ENCODE measurements around the gene IER3. TPM values are rescaled to one million over a fixed set of nuclear protein-coding genes. Genes with fewer than 3 reads are reported as not detected.
A peak's percentile ranks its signal among the peaks of the same experiment; 100 is the strongest.

IER3 gene
- total and polyA plus RNA-seq, 2 of the 13 experiments (the other 11 are each of a cell fraction or from before 2014, with no cell fraction given), result 51.1 to 131 TPM

- TF ChIP-seq, protein P1, sequence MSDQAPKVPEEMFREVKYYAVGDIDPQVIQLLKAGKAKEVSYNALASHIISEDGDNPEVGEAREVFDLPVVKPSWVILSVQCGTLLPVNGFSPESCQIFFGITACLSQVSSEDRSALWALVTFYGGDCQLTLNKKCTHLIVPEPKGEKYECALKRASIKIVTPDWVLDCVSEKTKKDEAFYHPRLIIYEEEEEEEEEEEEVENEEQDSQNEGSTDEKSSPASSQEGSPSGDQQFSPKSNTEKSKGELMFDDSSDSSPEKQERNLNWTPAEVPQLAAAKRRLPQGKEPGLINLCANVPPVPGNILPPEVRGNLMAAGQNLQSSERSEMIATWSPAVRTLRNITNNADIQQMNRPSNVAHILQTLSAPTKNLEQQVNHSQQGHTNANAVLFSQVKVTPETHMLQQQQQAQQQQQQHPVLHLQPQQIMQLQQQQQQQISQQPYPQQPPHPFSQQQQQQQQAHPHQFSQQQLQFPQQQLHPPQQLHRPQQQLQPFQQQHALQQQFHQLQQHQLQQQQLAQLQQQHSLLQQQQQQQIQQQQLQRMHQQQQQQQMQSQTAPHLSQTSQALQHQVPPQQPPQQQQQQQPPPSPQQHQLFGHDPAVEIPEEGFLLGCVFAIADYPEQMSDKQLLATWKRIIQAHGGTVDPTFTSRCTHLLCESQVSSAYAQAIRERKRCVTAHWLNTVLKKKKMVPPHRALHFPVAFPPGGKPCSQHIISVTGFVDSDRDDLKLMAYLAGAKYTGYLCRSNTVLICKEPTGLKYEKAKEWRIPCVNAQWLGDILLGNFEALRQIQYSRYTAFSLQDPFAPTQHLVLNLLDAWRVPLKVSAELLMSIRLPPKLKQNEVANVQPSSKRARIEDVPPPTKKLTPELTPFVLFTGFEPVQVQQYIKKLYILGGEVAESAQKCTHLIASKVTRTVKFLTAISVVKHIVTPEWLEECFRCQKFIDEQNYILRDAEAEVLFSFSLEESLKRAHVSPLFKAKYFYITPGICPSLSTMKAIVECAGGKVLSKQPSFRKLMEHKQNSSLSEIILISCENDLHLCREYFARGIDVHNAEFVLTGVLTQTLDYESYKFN (CRISPR knock-in tag; conservative IDR thresholded peaks at IDR 0.05), result peak; percentile 78
- TF ChIP-seq XRCC5 (optimal IDR thresholded peaks at IDR 0.05; ENCODE audit: low read length), result peak; percentile 68
- TF ChIP-seq, protein P2, sequence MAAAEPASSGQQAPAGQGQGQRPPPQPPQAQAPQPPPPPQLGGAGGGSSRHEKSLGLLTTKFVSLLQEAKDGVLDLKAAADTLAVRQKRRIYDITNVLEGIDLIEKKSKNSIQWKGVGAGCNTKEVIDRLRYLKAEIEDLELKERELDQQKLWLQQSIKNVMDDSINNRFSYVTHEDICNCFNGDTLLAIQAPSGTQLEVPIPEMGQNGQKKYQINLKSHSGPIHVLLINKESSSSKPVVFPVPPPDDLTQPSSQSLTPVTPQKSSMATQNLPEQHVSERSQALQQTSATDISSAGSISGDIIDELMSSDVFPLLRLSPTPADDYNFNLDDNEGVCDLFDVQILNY (CRISPR knock-in tag; conservative IDR thresholded peaks at IDR 0.05), result 0 out of 2 replicates have a peak, but pooled peaks have one; percentile 46
- peak; percentile 92; the same call in 1 of the 2 replicates for TF ChIP-seq ZNF326 (CRISPR knock-in tag; IDR thresholded peaks at IDR 0.05; ENCODE audit: borderline replicate concordance)
- TF ChIP-seq PAWR (CRISPR knock-in tag; IDR thresholded peaks at IDR 0.05; ENCODE audit: borderline replicate concordance), result no peak; the same call in 1 of the 2 replicates
- peak; percentile 92 for TF ChIP-seq ZNF883 (CRISPR knock-in tag; IDR thresholded peaks at IDR 0.05; ENCODE audit: not compliant biosample characterization)
- TF ChIP-seq, protein P3, sequence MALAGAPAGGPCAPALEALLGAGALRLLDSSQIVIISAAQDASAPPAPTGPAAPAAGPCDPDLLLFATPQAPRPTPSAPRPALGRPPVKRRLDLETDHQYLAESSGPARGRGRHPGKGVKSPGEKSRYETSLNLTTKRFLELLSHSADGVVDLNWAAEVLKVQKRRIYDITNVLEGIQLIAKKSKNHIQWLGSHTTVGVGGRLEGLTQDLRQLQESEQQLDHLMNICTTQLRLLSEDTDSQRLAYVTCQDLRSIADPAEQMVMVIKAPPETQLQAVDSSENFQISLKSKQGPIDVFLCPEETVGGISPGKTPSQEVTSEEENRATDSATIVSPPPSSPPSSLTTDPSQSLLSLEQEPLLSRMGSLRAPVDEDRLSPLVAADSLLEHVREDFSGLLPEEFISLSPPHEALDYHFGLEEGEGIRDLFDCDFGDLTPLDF (CRISPR knock-in tag; IDR thresholded peaks at IDR 0.05), result peak; percentile 80; the same call in 1 of the 2 replicates
- TF ChIP-seq ELF3 (CRISPR knock-in tag; IDR thresholded peaks at IDR 0.05), result peak; percentile 66
- TF ChIP-seq CC2D1A (CRISPR knock-in tag; IDR thresholded peaks at IDR 0.05), result no peak; the same call in 1 of the 2 replicates
- TF ChIP-seq, protein P4, sequence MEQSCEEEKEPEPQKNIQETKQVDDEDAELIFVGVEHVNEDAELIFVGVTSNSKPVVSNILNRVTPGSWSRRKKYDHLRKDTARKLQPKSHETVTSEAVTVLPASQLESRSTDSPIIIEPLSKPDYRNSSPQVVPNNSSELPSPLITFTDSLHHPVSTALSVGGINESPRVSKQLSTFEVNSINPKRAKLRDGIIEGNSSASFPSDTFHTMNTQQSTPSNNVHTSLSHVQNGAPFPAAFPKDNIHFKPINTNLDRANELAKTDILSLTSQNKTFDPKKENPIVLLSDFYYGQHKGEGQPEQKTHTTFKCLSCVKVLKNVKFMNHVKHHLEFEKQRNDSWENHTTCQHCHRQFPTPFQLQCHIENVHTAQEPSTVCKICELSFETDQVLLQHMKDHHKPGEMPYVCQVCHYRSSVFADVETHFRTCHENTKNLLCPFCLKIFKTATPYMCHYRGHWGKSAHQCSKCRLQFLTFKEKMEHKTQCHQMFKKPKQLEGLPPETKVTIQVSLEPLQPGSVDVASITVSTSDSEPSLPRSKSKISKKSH (CRISPR knock-in tag; IDR thresholded peaks at IDR 0.05; ENCODE audit: borderline replicate concordance), result peak; percentile 63; the same call in 1 of the 2 replicates
- TF ChIP-seq, protein P5, sequence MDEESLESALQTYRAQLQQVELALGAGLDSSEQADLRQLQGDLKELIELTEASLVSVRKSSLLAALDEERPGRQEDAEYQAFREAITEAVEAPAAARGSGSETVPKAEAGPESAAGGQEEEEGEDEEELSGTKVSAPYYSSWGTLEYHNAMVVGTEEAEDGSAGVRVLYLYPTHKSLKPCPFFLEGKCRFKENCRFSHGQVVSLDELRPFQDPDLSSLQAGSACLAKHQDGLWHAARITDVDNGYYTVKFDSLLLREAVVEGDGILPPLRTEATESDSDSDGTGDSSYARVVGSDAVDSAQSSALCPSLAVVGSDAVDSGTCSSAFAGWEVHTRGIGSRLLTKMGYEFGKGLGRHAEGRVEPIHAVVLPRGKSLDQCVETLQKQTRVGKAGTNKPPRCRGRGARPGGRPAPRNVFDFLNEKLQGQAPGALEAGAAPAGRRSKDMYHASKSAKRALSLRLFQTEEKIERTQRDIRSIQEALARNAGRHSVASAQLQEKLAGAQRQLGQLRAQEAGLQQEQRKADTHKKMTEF (CRISPR knock-in tag; IDR thresholded peaks at IDR 0.05), result peak; percentile 99
- TF ChIP-seq, protein P6, sequence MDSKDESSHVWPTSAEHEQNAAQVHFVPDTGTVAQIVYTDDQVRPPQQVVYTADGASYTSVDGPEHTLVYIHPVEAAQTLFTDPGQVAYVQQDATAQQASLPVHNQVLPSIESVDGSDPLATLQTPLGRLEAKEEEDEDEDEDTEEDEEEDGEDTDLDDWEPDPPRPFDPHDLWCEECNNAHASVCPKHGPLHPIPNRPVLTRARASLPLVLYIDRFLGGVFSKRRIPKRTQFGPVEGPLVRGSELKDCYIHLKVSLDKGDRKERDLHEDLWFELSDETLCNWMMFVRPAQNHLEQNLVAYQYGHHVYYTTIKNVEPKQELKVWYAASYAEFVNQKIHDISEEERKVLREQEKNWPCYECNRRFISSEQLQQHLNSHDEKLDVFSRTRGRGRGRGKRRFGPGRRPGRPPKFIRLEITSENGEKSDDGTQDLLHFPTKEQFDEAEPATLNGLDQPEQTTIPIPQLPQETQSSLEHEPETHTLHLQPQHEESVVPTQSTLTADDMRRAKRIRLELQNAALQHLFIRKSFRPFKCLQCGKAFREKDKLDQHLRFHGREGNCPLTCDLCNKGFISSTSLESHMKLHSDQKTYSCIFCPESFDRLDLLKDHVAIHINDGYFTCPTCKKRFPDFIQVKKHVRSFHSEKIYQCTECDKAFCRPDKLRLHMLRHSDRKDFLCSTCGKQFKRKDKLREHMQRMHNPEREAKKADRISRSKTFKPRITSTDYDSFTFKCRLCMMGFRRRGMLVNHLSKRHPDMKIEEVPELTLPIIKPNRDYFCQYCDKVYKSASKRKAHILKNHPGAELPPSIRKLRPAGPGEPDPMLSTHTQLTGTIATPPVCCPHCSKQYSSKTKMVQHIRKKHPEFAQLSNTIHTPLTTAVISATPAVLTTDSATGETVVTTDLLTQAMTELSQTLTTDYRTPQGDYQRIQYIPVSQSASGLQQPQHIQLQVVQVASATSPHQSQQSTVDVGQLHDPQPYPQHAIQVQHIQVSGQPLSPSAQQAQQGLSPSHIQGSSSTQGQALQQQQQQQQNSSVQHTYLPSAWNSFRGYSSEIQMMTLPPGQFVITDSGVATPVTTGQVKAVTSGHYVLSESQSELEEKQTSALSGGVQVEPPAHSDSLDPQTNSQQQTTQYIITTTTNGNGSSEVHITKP (CRISPR knock-in tag; IDR thresholded peaks at IDR 0.05; ENCODE audit: low read depth), result peak; percentile 70
- peak; percentile 15 for TF ChIP-seq RBM22 (optimal IDR thresholded peaks at IDR 0.05; ENCODE audit: low read length)
Observed at GRCh38 chr6:30742316-30743098, 1.8 kb downstream of the IER3 start, which contains the start of gene FLOT1 (continued).
